G401.6 (cell line): ENCODE measurements around the gene ST6GALNAC5.

Experiments used
- FAIRE-seq: peaks from 2 replicates; lab custom pipeline; 2012; peaks lifted over from hg19 to GRCh38; lab: Jason Lieb, UNC

The ST6GALNAC5 gene

DNA sequence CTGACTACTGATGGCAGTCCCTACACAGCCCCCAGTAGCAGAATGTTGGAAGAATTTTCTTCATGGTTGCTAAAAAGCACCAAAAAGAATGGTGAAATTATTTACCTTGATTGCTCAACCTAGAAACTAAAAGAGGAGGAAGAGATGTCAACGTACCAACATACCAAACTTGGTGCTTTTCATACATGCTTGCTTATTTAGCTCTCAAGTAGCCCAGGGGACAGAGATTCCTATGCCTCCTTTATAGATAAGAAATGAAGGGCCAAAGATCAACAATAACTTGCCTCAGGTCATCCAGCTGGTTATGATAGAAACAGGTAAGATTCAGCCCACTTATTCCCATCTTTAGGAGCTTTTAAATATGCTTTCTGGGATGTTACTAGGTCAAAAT, 181.3 kb downstream of the ST6GALNAC5 start:
- no peak for FAIRE-seq

- FAIRE-seq: no peak
These were observed 184.1 kb downstream of the ST6GALNAC5 start for GRCh38 chr1:77051425-77051824.

- no peak for FAIRE-seq
These were observed 189.2 kb downstream of the ST6GALNAC5 start for GRCh38 chr1:77056525-77056924.

DNA sequence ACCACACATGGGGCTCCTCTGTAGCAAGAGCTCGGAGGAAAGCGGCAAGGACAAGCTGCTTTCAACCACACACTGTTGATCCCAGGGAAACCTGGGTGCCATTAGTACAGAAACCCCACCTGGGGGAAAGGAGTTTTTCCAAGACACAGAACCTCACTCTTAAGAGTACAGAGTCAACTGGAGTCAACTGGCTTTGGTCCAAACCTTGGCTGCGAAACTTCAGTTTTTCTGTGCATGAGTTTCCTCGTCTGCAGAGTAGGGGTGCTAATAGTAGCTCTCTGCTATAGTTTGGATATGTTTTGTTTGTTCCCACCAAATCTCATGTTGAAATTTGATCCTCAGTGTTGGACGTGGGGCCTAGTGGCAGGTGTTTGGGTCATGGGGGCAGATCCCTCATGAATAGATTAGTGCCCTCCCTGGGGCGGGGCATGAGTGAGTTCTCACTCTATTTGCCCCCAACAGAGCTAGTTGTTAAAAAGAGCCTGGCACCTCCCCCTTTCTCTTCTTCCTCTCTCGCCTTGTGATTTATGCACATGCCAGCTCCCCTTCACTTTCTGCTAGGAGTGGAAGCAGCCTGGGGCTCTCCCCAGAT, 190.8 kb downstream of the ST6GALNAC5 start:
- FAIRE-seq: no peak

- no peak for FAIRE-seq
These were observed 192.7 kb downstream of the ST6GALNAC5 start for GRCh38 chr1:77060000-77060399.

DNA sequence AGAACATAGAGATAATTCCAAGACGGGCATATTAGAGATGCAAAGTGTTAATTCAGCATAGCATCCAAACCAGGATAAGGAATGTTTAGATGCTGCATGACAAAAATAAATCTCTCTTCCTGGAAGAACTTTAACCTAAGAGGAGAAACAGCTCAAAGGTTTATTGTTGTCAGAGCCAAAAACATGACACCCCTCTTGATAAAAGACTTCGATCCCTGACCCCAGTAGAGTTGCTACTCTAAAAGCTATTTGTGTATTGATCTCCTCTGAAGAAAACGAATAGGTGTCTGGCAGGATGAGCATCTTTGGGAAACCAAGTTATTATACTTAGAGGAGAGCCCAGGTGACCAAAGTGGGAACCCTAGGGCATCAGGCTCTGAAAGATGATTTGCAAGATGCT, 193.9 kb downstream of the ST6GALNAC5 start:
- FAIRE-seq: no peak

DNA sequence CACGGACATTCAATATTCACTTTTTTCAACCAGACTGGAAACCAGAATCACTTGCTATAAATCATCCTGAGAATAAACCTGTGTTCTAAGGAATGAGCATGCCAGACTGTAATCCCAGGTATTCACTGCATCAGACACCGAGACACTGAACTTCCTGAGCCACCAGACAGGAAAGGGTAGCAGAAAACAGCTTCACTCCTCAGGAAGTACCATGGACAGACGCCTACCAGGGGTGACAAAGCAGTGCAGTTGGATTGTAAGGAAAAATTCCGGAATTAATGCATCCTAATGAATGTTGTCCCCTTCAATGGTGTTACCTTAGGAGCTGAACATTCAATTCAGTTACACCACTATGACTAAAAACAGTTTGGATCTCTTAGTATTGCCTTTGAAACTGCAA, 195.8 kb downstream of the ST6GALNAC5 start:
- FAIRE-seq: no peak

DNA sequence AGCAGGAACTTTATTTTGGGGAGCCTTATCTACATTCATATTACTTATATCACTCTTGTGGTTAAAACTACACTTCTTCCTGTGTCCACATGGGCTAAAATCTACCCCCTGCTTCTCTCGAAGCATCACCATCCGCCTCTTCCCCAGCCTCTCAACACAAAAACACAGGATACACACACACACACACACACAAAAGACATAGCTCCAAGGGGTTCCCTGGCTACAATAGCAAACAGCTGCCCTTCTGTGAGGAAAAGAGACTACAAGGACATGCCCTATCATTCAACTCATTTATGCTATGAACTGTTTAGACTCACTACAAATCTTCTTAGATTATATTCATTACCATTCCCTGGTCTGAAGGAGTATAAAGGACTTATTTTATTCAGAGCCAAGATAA, 197.0 kb downstream of the ST6GALNAC5 start:
- no peak for FAIRE-seq

DNA sequence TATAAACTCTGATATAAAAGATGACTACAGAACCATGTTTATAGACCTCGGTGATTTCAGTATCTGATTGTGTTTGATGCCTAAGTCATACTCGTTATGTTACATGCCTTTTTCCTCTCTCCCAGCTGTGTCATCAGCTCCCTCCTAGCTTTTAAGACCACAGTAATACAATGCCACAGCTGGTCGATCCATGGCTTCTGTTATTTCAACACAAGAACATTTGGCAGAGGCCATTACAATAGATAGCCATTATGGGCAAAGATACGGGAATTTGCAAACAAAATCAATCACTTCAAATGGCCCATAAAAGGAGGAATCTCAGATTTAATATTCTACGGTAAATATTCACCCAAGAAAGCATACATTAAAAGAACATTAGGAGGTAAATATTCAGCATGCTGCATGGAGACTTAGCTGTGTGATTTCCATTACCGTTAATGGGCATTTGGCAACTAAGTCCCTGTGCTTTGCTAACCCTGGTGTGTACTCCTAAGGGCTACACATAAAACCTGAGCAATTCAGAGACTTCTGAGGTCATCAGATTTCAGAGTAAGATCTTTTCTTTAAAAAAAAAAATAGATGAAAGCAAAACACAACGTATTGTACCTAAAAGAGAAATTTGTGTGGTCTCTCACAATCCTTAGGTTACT, 198.5 kb downstream of the ST6GALNAC5 start:
- FAIRE-seq: no peak

GRCh38 chr1:77068013-77068412, 200.7 kb downstream of the ST6GALNAC5 start:
- FAIRE-seq: no peak

- FAIRE-seq: no peak
These were observed 209.5 kb downstream of the ST6GALNAC5 start for GRCh38 chr1:77076759-77077158.

DNA sequence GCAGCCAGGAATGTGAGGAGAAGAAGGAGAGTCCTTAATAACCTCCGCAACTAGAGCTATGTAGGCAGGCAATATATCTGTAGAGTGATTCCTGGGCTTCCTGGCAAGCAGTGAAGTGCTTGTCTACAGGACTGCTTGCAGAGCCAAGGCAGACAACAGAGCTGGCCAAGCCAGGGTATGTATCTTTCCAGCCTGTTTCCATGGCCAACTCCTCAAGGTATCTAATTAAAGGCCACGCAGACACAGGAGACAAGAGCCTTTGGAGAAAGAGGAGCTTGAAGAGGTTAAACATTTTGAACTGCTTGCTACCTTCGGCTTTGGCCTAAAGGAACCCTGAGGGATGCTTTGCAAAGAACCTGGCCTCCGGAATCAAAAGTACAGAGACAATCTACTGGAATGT, 214.6 kb downstream of the ST6GALNAC5 start:
- no peak for FAIRE-seq

DNA sequence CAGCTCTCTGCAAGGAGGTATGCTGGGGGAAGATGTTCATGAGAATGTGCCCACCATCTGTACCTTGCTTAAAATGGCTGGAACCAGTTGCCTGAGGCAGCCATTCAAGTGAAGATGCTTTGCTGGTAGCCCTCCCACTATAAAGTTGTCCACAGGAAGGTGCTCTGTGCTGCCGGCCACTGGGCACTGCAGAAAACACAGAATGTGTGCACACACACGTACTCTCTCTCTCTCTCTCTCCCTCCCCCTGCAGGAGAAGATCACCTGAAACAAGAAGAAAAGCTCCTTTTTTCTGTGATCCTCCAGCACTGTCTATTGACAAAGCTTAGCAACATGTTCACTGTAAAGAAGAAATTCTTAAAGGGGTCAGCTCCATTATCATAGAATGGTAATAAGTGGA, 217.2 kb downstream of the ST6GALNAC5 start:
- FAIRE-seq: no peak

GRCh38 chr1:77085109-77085508, 217.8 kb downstream of the ST6GALNAC5 start:
- no peak for FAIRE-seq

- FAIRE-seq: no peak
These were observed 222.5 kb downstream of the ST6GALNAC5 start for GRCh38 chr1:77089756-77090155.

DNA sequence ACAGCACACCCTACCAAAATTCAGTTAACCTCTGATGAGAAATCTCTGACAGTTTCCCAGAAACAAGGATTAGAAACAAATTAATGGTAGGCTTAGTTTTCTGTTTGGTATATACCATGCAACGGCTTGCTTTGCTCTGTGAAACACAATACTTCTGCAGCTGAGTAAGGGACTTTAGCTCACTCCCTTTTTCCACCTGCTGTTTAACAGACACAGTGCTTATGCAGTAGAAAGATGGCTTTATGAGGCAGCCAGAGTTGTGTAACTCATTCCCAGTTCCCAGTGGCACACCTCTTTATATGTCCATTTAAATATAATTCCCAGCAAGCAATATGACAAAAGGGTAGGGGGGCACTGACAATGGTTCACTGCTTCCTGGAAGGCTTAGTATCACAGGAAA, 228.0 kb downstream of the ST6GALNAC5 start:
- no peak for FAIRE-seq

- FAIRE-seq: no peak
These were observed 229.4 kb downstream of the ST6GALNAC5 start for GRCh38 chr1:77096496-77097255.

DNA sequence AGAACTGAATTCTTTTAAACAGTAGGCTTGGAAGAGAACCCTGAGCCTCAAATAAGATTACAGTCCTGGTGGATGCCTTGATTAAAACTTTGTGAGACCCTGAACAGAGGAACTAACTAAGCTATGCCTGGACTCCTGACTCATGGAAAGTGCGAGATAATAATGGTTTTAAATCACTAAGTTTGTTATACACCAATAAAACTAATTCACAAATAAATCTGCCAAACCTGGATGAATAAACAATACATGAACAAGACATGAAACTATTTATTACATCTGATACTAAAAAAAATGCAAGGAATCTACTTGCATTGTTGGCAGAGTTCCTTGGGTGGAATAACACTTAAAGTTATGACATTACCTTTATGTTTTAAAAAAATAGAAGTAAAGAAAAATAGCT, 233.6 kb downstream of the ST6GALNAC5 start:
- no peak for FAIRE-seq

DNA sequence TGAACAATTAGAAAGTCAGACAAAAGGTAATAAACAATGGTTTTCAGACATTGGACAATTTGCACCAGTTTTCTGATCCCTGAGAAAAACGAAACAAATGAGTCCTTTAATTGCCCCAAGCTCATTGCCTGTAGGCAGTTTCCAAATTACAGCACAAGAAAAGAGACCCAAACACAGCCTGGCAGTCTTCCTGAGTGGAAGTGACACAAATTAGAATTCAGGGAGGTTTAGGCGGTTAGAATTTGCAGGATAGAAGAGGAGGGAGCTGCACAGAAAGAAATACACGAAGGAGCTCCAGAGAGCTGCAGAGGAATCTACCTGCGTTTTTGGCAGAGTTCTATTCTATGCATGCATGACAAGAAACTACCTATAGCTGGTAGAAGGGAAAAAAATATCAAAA, 236.2 kb downstream of the ST6GALNAC5 start:
- no peak for FAIRE-seq

- FAIRE-seq: no peak
These were observed 237.4 kb downstream of the ST6GALNAC5 start for GRCh38 chr1:77104672-77105071.
